Suprapubic skin (tissue), 4 donors: ENCODE data around the gene MCM3AP.

Source experiments
- CTCF ChIP-seq, 2 donors: fragments of 200-600 bp in 1 of 2; fragments of 450-650 bp in 1 of 2; sonication (generic) in 1 of 2; IDR thresholded peaks; one replicate each; pipeline ENCODE4 v1.5.1; 2016 to 2019; ENCODE audit warnings: antibody characterized with exemption in 2 of 2, mild to moderate bottlenecking in 1 of 2, moderate library complexity in 1 of 2
- EP300 ChIP-seq: sonication (generic); formaldehyde crosslinking; IDR thresholded peaks from one replicate; pipeline ENCODE4 v1.6.1; 2017; ENCODE audit warnings: antibody characterized with exemption
- POLR2A ChIP-seq, 2 donors: fragments of 450-650 bp; IDR thresholded peaks; one replicate each; pipeline ENCODE4 v1.6.1; 2017; ENCODE audit warnings: antibody characterized with exemption in 2 of 2, mild to moderate bottlenecking in 2 of 2, moderate library complexity in 2 of 2
- POLR2AphosphoS5 ChIP-seq, 3 donors: sonication (generic); formaldehyde crosslinking; IDR thresholded peaks; one replicate each; pipeline ENCODE4 v1.6.1; 2017; ENCODE audit warnings: antibody characterized with exemption in 3 of 3

DNA sequence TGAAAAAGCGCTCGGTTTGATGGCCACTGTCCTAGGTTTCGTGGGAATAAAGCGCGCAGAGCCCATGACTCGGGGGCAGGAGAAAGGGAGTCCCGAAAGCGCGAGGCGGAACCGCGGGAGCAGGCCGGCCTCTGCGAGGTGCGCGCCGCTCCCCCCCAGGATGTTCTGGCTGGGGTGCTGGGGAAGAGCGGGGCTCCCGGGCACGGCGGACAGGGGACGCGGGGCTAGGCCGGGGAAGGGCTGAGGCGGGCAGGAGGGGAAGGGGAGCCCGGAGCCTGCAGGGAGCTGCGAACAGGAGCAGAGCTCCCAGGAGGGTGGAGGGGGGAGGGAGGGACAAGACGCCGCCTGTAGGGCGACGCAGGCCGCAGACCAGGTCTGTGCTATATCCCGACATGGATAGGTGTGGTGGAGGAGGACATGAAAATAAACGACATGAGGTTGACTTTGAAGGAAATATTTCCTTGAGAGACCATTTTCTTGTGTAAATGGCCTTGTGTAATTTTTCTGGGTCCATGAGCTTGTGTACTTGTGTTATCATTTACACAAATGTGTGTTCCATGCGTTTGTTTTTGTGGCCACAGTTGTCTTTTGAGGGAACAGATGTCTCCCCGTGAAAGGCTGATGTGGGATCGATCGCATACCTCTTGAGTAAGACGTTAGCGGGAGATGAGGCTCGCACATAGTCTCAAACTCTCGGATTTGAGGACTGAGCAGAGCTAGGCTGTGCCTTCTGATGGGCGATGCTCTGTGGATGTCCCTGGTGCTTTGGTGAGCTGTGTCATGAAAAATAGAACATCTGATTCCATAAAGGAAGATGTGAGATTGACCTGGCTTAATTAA, 39.9 kb upstream of the MCM3AP start:
- TF ChIP-seq CTCF (IDR thresholded peaks at IDR 0.05) = peak in 1 of 2 donors; percentile 5
- TF ChIP-seq POLR2A (IDR thresholded peaks at IDR 0.05) = no peak
- TF ChIP-seq POLR2AphosphoS5 (IDR thresholded peaks at IDR 0.05) = no peak
- TF ChIP-seq EP300 = no peak
